NCI-H1930 (cell line): ENCODE data around the gene MCAM.

Source experiments
- DNase-seq, 2 experiments: peaks; one replicate each; lab custom pipeline; 2025; lab: John Stamatoyannopoulos, UW

MCAM gene

GRCh38 chr11:119307219-119307618 is 9.7 kb downstream of the MCAM start:
- no peak for DNase-seq

GRCh38 chr11:119306373-119306890 is 10.5 kb downstream of the MCAM start:
- no peak for DNase-seq

- DNase-seq = no peak
These were observed 11.2 kb downstream of the MCAM start for GRCh38 chr11:119305556-119306372.

- DNase-seq = no peak
These were observed 13.7 kb downstream of the MCAM start for GRCh38 chr11:119303227-119303718.

GRCh38 chr11:119300198-119300964 is 16.5 kb downstream of the MCAM start:
- DNase-seq = no peak

- DNase-seq = no peak
These were observed 17.5 kb downstream of the MCAM start for GRCh38 chr11:119299416-119299815.

- DNase-seq = no peak
These were observed 18.2 kb downstream of the MCAM start for GRCh38 chr11:119298726-119299125.

- no peak for DNase-seq
These were observed 19.0 kb downstream of the MCAM start for GRCh38 chr11:119297938-119298337.

GRCh38 chr11:119295178-119295577 is 21.8 kb downstream of the MCAM start:
- DNase-seq = no peak

GRCh38 chr11:119293461-119293860 is 23.5 kb downstream of the MCAM start:
- no peak for DNase-seq

- no peak for DNase-seq
These were observed 25.9 kb downstream of the MCAM start for GRCh38 chr11:119290894-119291497.

GRCh38 chr11:119288219-119288618 is 28.7 kb downstream of the MCAM start:
- no peak for DNase-seq

- no peak for DNase-seq
These were observed 31.5 kb downstream of the MCAM start for GRCh38 chr11:119285431-119285830.

GRCh38 chr11:119284344-119285157 is 32.4 kb downstream of the MCAM start:
- DNase-seq = no peak

GRCh38 chr11:119282495-119282894 is 34.4 kb downstream of the MCAM start:
- no peak for DNase-seq

GRCh38 chr11:119277660-119278059 is 39.3 kb downstream of the MCAM start:
- no peak for DNase-seq

GRCh38 chr11:119273721-119274120 is 43.2 kb downstream of the MCAM start:
- no peak for DNase-seq

GRCh38 chr11:119267645-119268044 is 49.3 kb downstream of the MCAM start:
- DNase-seq = no peak

- no peak for DNase-seq
These were observed 50.2 kb downstream of the MCAM start for GRCh38 chr11:119266517-119267255.

GRCh38 chr11:119266063-119266462 is 50.9 kb downstream of the MCAM start:
- DNase-seq = no peak
